ENCODE data around the gene SATB2. TPM values are rescaled to one million over a fixed set of nuclear protein-coding genes. Genes with fewer than 3 reads are reported as not detected.

The SATB2 gene
- total RNA-seq, 1 donor from 2014 or later: 19.1 TPM

- DNase-seq (ENCODE audit: extremely low spot score, unreplicated experiment): no peak
- no peaks in the 10 kb centered on the region for H3K9me3 Mint-ChIP-seq
- no peak for TF ChIP-seq CTCF (conservative IDR thresholded peaks at IDR 0.05)
- H3K36me3 Mint-ChIP-seq: no peaks in the 10 kb centered on the region
- H3K4me3 Mint-ChIP-seq: no peak overlapping the region
- no peak overlapping the region for H3K27ac Mint-ChIP-seq
- peaks cover 65% of the 10 kb centered on the region for H3K27me3 Mint-ChIP-seq
- no peaks in the 10 kb centered on the region for H3K4me1 Mint-ChIP-seq (ENCODE audit: unreplicated experiment)
These were observed 19.6 kb upstream of the SATB2 start for GRCh38 chr2:199477277-199477834.

- TF ChIP-seq CTCF (conservative IDR thresholded peaks at IDR 0.05): peak; percentile 85
- no peaks in the 10 kb centered on the region for H3K36me3 Mint-ChIP-seq
- peak overlapping the region; percentile 72 for H3K4me3 Mint-ChIP-seq
- H3K27me3 Mint-ChIP-seq: peaks cover 97% of the 10 kb centered on the region
- no peak overlapping the region for H3K27ac Mint-ChIP-seq
- peak; percentile 85 for DNase-seq (ENCODE audit: extremely low spot score, unreplicated experiment)
- H3K9me3 Mint-ChIP-seq: no peaks in the 10 kb centered on the region
- peaks cover 15% of the 10 kb centered on the region for H3K4me1 Mint-ChIP-seq (ENCODE audit: unreplicated experiment)
These were observed 13.8 kb upstream of the SATB2 start for GRCh38 chr2:199471443-199472057.

- no peaks in the 10 kb centered on the region for H3K36me3 Mint-ChIP-seq
- peaks cover 97% of the 10 kb centered on the region for H3K27me3 Mint-ChIP-seq
- H3K4me1 Mint-ChIP-seq (ENCODE audit: unreplicated experiment): peaks cover 15% of the 10 kb centered on the region
- DNase-seq (ENCODE audit: extremely low spot score, unreplicated experiment): no peak
- peak overlapping the region; percentile 72 for H3K4me3 Mint-ChIP-seq
- no peaks in the 10 kb centered on the region for H3K9me3 Mint-ChIP-seq
- H3K27ac Mint-ChIP-seq: no peak overlapping the region
- no peak for TF ChIP-seq CTCF (conservative IDR thresholded peaks at IDR 0.05)
These were observed 13.1 kb upstream of the SATB2 start for GRCh38 chr2:199470672-199471442.

- no peak for TF ChIP-seq CTCF (conservative IDR thresholded peaks at IDR 0.05)
- peaks cover 15% of the 10 kb centered on the region for H3K4me1 Mint-ChIP-seq (ENCODE audit: unreplicated experiment)
- no peaks in the 10 kb centered on the region for H3K36me3 Mint-ChIP-seq
- no peak for DNase-seq (ENCODE audit: extremely low spot score, unreplicated experiment)
- H3K9me3 Mint-ChIP-seq: no peaks in the 10 kb centered on the region
- peak overlapping the region; percentile 72 for H3K4me3 Mint-ChIP-seq
- H3K27ac Mint-ChIP-seq: no peak overlapping the region
- peaks cover 98% of the 10 kb centered on the region for H3K27me3 Mint-ChIP-seq
These were observed 12.6 kb upstream of the SATB2 start for GRCh38 chr2:199470361-199470671.

GRCh38 chr2:199469514-199470360 lies 12.0 kb upstream of the SATB2 start:
- Mint-ChIP-seq H3K4me1 (ENCODE audit: unreplicated experiment) (peaks cover 19% of the 10 kb centered on the region), H3K9me3 (no peaks in the 10 kb centered on the region), H3K27me3 (peaks cover 98% of the 10 kb centered on the region), H3K27ac (no peak overlapping the region), H3K36me3 (no peaks in the 10 kb centered on the region), H3K4me3 (peak overlapping the region; percentile 81)
- TF ChIP-seq CTCF (conservative IDR thresholded peaks at IDR 0.05): no peak
- DNase-seq (ENCODE audit: extremely low spot score, unreplicated experiment): no peak

Data from type B pancreatic cell (in vitro differentiated cells).